Ovary (tissue), 10 donors: ENCODE measurements around the gene OTOL1. TPM values are rescaled to one million over a fixed set of nuclear protein-coding genes. Genes with fewer than 3 reads are reported as not detected.

Experiments used
- DNase-seq, 5 donors: peaks; one replicate each; pipeline ENCODE4 v3.0.0-alpha.2; 2019 to 2020
- H3K27ac ChIP-seq, 2 donors: fragments of 200-600 bp; one replicate each; pipeline versions ENCODE4 v1.5.1 to v1.8.0; 2019 to 2022
- H3K27me3 ChIP-seq: fragments of 200-600 bp; one replicate; pipeline ENCODE4 v1.8.0; 2022
- H3K36me3 ChIP-seq: fragments of 200-600 bp; sonication (generic); one replicate; pipeline ENCODE4 v1.5.1; 2019
- H3K4me1 ChIP-seq: one replicate; pipeline ENCODE4 v1.8.1; 2013; ENCODE audit warnings: mild to moderate bottlenecking, moderate library complexity; ENCODE audit not compliant: insufficient read depth
- H3K4me3 ChIP-seq: fragments of 200-600 bp; sonication (generic); one replicate; pipeline ENCODE4 v1.5.1; 2017
- H3K9me3 ChIP-seq, 2 donors: fragments of 200-600 bp in 1 of 2; sonication (generic) in 1 of 2; one replicate each; pipeline versions ENCODE4 v1.5.1 to v1.8.1; 2013 to 2019; ENCODE audit warnings: mild to moderate bottlenecking in 1 of 2, moderate library complexity in 1 of 2
- EP300 ChIP-seq: sonication (generic); formaldehyde crosslinking; IDR thresholded peaks from one replicate; pipeline ENCODE4 v1.6.1; 2017; ENCODE audit warnings: antibody characterized with exemption
- POLR2A ChIP-seq: fragments of 450-650 bp; IDR thresholded peaks from one replicate; pipeline ENCODE4 v1.6.1; 2017; ENCODE audit warnings: antibody characterized with exemption, mild to moderate bottlenecking, moderate library complexity
- WGBS, 3 donors: extraction: QIAGEN DNeasy Blood & Tissue Kit in 1 of 3; methylation state at CpG; one replicate each; pipeline versions ENCODE4 v1.1.5 to v1.1.7; 2013 to 2017; 5-methylcytosine and 5-hydroxymethylcytosine counted together
- intact Hi-C, 4 donors: fragments of 100-400 bp; cut with DNase I; formaldehyde crosslinking; loops; one replicate each; pipeline versions ENCODE4 v1.11.0 to v1.15.1; 2022 to 2023
- long read RNA-seq, 3 donors: library from polyadenylated mRNA in 2 of 3; unstranded in 2 of 3; transcript quantifications; one replicate each; pipeline ENCODE4 v2.0.0 and lab custom pipeline, GENCODE V29; 2021 to 2026
- polyA plus RNA-seq, 2 donors: library from polyadenylated mRNA; stranded (reverse); fragments of 200-250 nt in 1 of 2; fragments of 350-450 nt in 1 of 2; fragmentation: Illumina TruSeq in 1 of 2; extraction: RNeasy Lipid Tissue Mini Kit (QIAGEN cat#74804) in 1 of 2; gene quantifications; one replicate each; pipeline ENCODE4 v1.2.3, GENCODE V29; 2013 to 2014
- total RNA-seq, 7 donors: library from RNA; depleted of rRNA in 2 of 7; stranded (reverse); fragments of >200 nt in 2 of 7; fragmentation: NEBNext Ultra II Directional in 3 of 7; extraction: Animal tissue kit (Norgen Biotek cat#: 25700) in 3 of 7; gene quantifications; one replicate each; pipeline versions ENCODE4 v1.1.0 to v1.2.4, GENCODE V29; 2016 to 2023
- TF ChIP-seq, protein P1 (sequence below), 3 donors: fragments of 450-650 bp in 2 of 3; fragments of 200-600 bp in 1 of 3; IDR thresholded peaks; one replicate each; pipeline versions ENCODE4 v1.5.1 to v1.8.0; 2016 to 2022; ENCODE audit warnings: antibody characterized with exemption in 3 of 3, mild to moderate bottlenecking in 1 of 3
- donor health status: DM: no; HTN: no; CAD: no; lungs with moderate emphysema.
- donor health status: DM: no; HTN: no; CAD: no.
- donor health status: Bipolar disorder and iron deficiency.
- donor health status: DM: yes; HTN: yes; CAD: no.
- donor health status: DM: no; HTN: no; CAD: no.
- donor health status: DM: yes; HTN: yes; CAD: no.

OTOL1 gene
- total RNA-seq (not detected), polyA plus RNA-seq (not detected)
- long read RNA-seq, donor 1, result 0 reads
- long read RNA-seq, donor 2, result 0 reads
- long read RNA-seq, donor 3, result 0 reads

DNA sequence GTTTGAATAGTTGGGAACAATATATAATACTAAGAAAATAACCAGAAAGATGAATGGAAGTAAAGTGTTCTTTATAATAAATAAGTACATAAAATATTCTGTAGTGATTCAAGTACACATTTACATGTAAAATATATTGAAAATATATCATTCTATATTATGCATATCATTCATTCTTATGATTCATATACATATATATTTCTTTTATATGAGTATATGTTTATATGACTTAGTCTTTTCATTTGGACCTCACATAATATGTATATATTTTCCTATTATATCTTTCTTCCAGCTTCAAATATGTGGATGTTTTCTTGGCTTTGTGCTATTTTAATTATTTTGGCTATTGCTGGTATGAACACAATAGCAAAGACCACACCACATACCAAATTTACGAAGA, at the start of gene OTOL1:
Gene OTOL1 (plus strand): TSS at position 301 of the 400 bp plus-strand sequence. CDS start 0 bp downstream, at position 301.
- no peak for DNase-seq
- Histone ChIP-seq H3K27ac (no peak within 1 kb of the TSS), H3K27me3 (no peaks in the 10 kb centered on the region), H3K4me3 (no peak within 1 kb of the TSS), H3K9me3 (no peaks in the 10 kb centered on the region), H3K4me1 (no peaks in the 10 kb centered on the region), H3K36me3 (no peaks in the 10 kb centered on the region)
- TF ChIP-seq EP300 (no peak), POLR2A (no peak)
- TF ChIP-seq, protein P1, sequence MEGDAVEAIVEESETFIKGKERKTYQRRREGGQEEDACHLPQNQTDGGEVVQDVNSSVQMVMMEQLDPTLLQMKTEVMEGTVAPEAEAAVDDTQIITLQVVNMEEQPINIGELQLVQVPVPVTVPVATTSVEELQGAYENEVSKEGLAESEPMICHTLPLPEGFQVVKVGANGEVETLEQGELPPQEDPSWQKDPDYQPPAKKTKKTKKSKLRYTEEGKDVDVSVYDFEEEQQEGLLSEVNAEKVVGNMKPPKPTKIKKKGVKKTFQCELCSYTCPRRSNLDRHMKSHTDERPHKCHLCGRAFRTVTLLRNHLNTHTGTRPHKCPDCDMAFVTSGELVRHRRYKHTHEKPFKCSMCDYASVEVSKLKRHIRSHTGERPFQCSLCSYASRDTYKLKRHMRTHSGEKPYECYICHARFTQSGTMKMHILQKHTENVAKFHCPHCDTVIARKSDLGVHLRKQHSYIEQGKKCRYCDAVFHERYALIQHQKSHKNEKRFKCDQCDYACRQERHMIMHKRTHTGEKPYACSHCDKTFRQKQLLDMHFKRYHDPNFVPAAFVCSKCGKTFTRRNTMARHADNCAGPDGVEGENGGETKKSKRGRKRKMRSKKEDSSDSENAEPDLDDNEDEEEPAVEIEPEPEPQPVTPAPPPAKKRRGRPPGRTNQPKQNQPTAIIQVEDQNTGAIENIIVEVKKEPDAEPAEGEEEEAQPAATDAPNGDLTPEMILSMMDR (IDR thresholded peaks at IDR 0.05), result no peak
- intact Hi-C loops, result no loop called here
- 49 to 71% (median 52%) methylated on average over 1 of the region's 1 CpG for WGBS, 3 donors

DNA sequence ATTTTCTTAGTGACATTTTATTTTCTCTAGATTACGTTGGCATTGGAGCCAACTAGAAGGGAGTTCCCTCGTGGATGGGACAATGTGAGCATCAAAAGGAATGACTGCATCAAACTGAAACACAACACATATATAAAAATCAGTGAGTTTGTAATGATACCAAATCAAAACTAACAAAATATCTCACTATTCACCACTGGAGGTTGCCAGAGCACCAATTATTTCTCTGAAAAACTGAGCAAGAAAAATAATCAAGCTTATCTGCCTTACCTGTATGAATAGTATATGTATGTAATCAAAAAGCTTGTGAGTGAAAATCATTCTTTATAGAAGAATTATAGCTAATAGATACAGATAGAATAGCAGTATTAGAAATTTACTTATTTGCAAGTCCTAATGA, 46.8 kb upstream of the OTOL1 start:
- DNase-seq, result no peak
- Histone ChIP-seq H3K4me3 (no peak overlapping the region), H3K9me3 (no peaks in the 10 kb centered on the region), H3K4me1 (no peaks in the 10 kb centered on the region), H3K27me3 (no peaks in the 10 kb centered on the region), H3K36me3 (no peaks in the 10 kb centered on the region), H3K27ac (no peak overlapping the region)
- WGBS, 3 donors, result 67 to 70% (median 67%) methylated on average over 2 of the region's 2 CpGs
- intact Hi-C loops, result no loop called here
- no peak for TF ChIP-seq POLR2A
- no peak for TF ChIP-seq EP300
- TF ChIP-seq, protein P1 (IDR thresholded peaks at IDR 0.05), result no peak

DNA sequence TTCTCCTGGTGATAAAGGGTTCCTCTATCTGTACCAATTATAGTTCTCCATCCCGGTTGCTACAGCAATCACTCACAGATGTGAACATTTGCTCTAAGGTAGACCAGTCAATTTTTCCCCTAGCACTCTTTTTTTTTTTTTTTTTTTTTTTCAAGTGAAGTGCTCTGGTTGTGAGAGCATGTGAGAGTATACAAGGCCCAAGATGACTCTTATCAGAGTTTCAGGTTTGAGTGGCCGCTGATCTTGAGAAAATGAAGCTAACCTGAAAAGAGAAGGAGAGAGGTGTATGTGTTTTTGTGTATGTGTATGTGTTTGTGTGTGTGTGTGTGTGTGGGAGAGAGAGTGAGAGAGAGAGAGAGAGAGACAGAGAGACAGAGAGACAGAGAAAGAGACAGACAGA, 44.4 kb upstream of the OTOL1 start:
- Histone ChIP-seq H3K4me1 (no peaks in the 10 kb centered on the region), H3K9me3 (no peaks in the 10 kb centered on the region), H3K36me3 (no peaks in the 10 kb centered on the region), H3K4me3 (no peak overlapping the region), H3K27me3 (no peaks in the 10 kb centered on the region), H3K27ac (no peak overlapping the region)
- no peak for DNase-seq
- TF ChIP-seq POLR2A (no peak), EP300 (no peak)
- TF ChIP-seq, protein P1 (IDR thresholded peaks at IDR 0.05), result no peak
- intact Hi-C loops, result no loop called here
- 38 to 86% (median 77%) methylated on average over 2 of the region's 2 CpGs for WGBS, 3 donors

DNA sequence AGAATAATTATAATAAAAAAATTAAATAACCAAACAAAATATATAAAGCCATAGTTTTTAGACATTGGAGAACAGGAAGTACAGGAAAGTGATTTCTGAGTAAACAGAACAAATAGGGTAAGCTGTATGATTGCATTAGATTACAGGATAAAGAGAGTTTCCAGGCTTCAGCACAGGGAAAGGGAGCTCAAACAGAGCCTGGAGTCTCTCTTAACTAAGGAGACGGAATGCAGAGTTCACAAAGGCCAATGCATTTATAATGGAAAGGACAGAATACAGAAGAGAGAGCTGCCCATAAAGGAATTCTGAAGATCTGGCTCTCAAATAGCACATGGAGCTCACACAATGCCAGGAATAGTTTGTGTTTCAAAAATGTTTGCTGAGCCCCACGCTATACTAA, 42.0 kb upstream of the OTOL1 start:
- Histone ChIP-seq H3K9me3 (no peaks in the 10 kb centered on the region), H3K4me1 (no peaks in the 10 kb centered on the region), H3K27me3 (no peaks in the 10 kb centered on the region), H3K36me3 (no peaks in the 10 kb centered on the region), H3K27ac (no peak overlapping the region), H3K4me3 (no peak overlapping the region)
- intact Hi-C loops, result no loop called here
- WGBS, 3 donors, result 46 to 65% (median 48%) methylated on average over 2 of the region's 2 CpGs
- TF ChIP-seq EP300 (no peak), POLR2A (no peak)
- TF ChIP-seq, protein P1 (IDR thresholded peaks at IDR 0.05), result no peak
- no peak for DNase-seq
